ENCODE data around the gene PRXL2B. TPM values are rescaled to one million over a fixed set of nuclear protein-coding genes. Genes with fewer than 3 reads are reported as not detected.

PRXL2B gene
- total and polyA plus RNA-seq, 10 of the 15 experiments (the other 5 are each of a cell fraction or from before 2014, with no cell fraction given) = 0.44 to 5.6 (median 4.0) TPM

GRCh38 chr1:2605509-2606395, 19.2 kb downstream of the PRXL2B start:
- Histone ChIP-seq H3K4me2 (ENCODE audit: control insufficient read depth, insufficient read depth) (no peak overlapping the region), H3K4me1 (ENCODE audit: control insufficient read depth, insufficient read depth, low read length) (no peaks in the 10 kb centered on the region), H3K27me3 (replicated peaks in 1 of 2; ENCODE audit: control insufficient read depth in 2 of 2, insufficient read depth in 2 of 2, low read length in 1 of 2) (no peaks in the 10 kb centered on the region), H3K27ac (ENCODE audit: control insufficient read depth, insufficient read depth) (no peak overlapping the region), H3K79me2 (ENCODE audit: control insufficient read depth, insufficient read depth, low read length) (no peaks in the 10 kb centered on the region), H2AFZ (ENCODE audit: control insufficient read depth, low read depth, low read length) (no peak overlapping the region), H3K9me3 (replicated peaks; ENCODE audit: control insufficient read depth, insufficient read depth, low read length) (no peaks in the 10 kb centered on the region), H3K9ac (ENCODE audit: control insufficient read depth, insufficient read depth, low read length) (no peak overlapping the region), H4K20me1 (ENCODE audit: control insufficient read depth, insufficient read depth) (no peaks in the 10 kb centered on the region), H3K36me3 (ENCODE audit: control insufficient read depth in 2 of 2, insufficient read depth in 2 of 2, low read length in 1 of 2) (no peaks in the 10 kb centered on the region), H3K4me3 (no peak overlapping the region)
- intact Hi-C loops (cut with micrococcal nuclease; ENCODE audit: unreplicated experiment) (no loop called here), in situ Hi-C loops (cut with MboI) (no loop called here)
- ATAC-seq (no peak), FAIRE-seq (no peak), DNase-seq (ENCODE audit: low read depth, low spot score) (no peak)
- WGBS (ENCODE audit: insufficient coverage, insufficient replicate concordance, low lambda C conversion rate, missing lambda C conversion rate) = 56% methylated on average over 45 of the region's 48 CpGs
- ChIA-PET RAD21 (ENCODE audit: unreplicated experiment) (no interaction called here), POLR2A (no interaction called here), SMC1A (ENCODE audit: uncharacterized antibody, unreplicated experiment) (no interaction called here), CTCF (no interaction called here)
- no peak for TF ChIP-seq PAX5 (IDR thresholded peaks at IDR 0.05; ENCODE audit: borderline replicate concordance, low read depth, low read length)
- no TSS peak for BruUV-seq (replicated peaks)

GRCh38 chr1:2606396-2606880, 19.9 kb downstream of the PRXL2B start:
- CTCF ChIA-PET = no interaction called here
- POLR2A ChIA-PET = no interaction called here
- no peak for FAIRE-seq
- TF ChIP-seq CREM (IDR thresholded peaks at IDR 0.05; ENCODE audit: low read depth) (no peak), SREBF1 (IDR thresholded peaks at IDR 0.05; ENCODE audit: low read length) (no peak), BMI1 (IDR thresholded peaks at IDR 0.05; ENCODE audit: borderline replicate concordance) (no peak), NR2C1 (IDR thresholded peaks at IDR 0.05) (no peak), PBX3 (IDR thresholded peaks at IDR 0.05; ENCODE audit: insufficient replicate concordance, low read depth, low read length) (no peak), RB1 (IDR thresholded peaks at IDR 0.05; ENCODE audit: borderline replicate concordance) (no peak), MTA3 (IDR thresholded peaks at IDR 0.05; ENCODE audit: borderline replicate concordance, low read length) (no peak), KDM1A (IDR thresholded peaks at IDR 0.05; ENCODE audit: borderline replicate concordance) (no peak), HSF1 (IDR thresholded peaks at IDR 0.05; ENCODE audit: low read depth, low read length) (no peak), JUNB (IDR thresholded peaks at IDR 0.05) (no peak), NFYB (IDR thresholded peaks at IDR 0.05; ENCODE audit: insufficient read depth, low read depth, low read length) (no peak), FOXK2 (IDR thresholded peaks at IDR 0.05) (no peak)

More at GRCh38 chr1:2606396-2606880, 19.9 kb downstream of the PRXL2B start:
- Histone ChIP-seq H3K4me2 (ENCODE audit: control insufficient read depth, insufficient read depth) (no peak overlapping the region), H3K9me3 (replicated peaks; ENCODE audit: control insufficient read depth, insufficient read depth, low read length) (no peaks in the 10 kb centered on the region), H3K27me3 (replicated peaks in 1 of 2; ENCODE audit: control insufficient read depth in 2 of 2, insufficient read depth in 2 of 2, low read length in 1 of 2) (no peaks in the 10 kb centered on the region), H2AFZ (ENCODE audit: control insufficient read depth, low read depth, low read length) (no peak overlapping the region), H3K27ac (ENCODE audit: control insufficient read depth, insufficient read depth) (no peak overlapping the region), H3K4me1 (ENCODE audit: control insufficient read depth, insufficient read depth, low read length) (no peaks in the 10 kb centered on the region), H3K36me3 (ENCODE audit: control insufficient read depth in 2 of 2, insufficient read depth in 2 of 2, low read length in 1 of 2) (no peaks in the 10 kb centered on the region), H3K9ac (ENCODE audit: control insufficient read depth, insufficient read depth, low read length) (no peak overlapping the region), H4K20me1 (ENCODE audit: control insufficient read depth, insufficient read depth) (no peaks in the 10 kb centered on the region), H3K4me3 (no peak overlapping the region), H3K79me2 (ENCODE audit: control insufficient read depth, insufficient read depth, low read length) (no peaks in the 10 kb centered on the region)
- 31% methylated on average over 15 of the region's 15 CpGs for WGBS (ENCODE audit: insufficient coverage, insufficient replicate concordance, low lambda C conversion rate, missing lambda C conversion rate)
- intact Hi-C loops (cut with micrococcal nuclease; ENCODE audit: unreplicated experiment) = no loop called here
- DNase-seq (ENCODE audit: low read depth, low spot score) (no peak), ATAC-seq (no peak)
- in situ Hi-C loops (cut with MboI) = no loop called here
- no TSS peak for BruUV-seq (replicated peaks)
- SMC1A ChIA-PET (ENCODE audit: uncharacterized antibody, unreplicated experiment) = no interaction called here
- RAD21 ChIA-PET (ENCODE audit: unreplicated experiment) = no interaction called here

Data from GM12878 (cell line).